PFSK-1 (cell line): ENCODE results near the gene RASA3.

Experiments
- FOXP2 ChIP-seq: optimal IDR thresholded peaks from 2 replicates; pipeline ENCODE3; 2011; ENCODE audit warnings: borderline replicate concordance, control low read depth, inconsistent platforms; ENCODE audit not compliant: insufficient read depth; ENCODE audit errors: extremely low read length, extremely low read depth
- POLR2AphosphoS5 ChIP-seq: IDR thresholded peaks from 2 replicates; pipeline ENCODE4 v1.6.1; 2012; ENCODE audit warnings: low read depth, mild to moderate bottlenecking, control low read depth, low read length, moderate library complexity
- SIN3A ChIP-seq: IDR thresholded peaks from 2 replicates; pipeline ENCODE4 v1.6.1; 2012; ENCODE audit warnings: mild to moderate bottlenecking, low read length, moderate library complexity, borderline replicate concordance; ENCODE audit not compliant: insufficient read depth
- TAF1 ChIP-seq: IDR thresholded peaks from 2 replicates; pipeline ENCODE4 v1.6.1; 2012; ENCODE audit warnings: low read length, control low read depth, borderline replicate concordance; ENCODE audit not compliant: insufficient read depth
- TF ChIP-seq, protein P1 (sequence below), 2 experiments: IDR thresholded peaks; 2 replicates each; pipeline versions ENCODE4 v1.6.1 to v1.8.0; 2011 to 2012; ENCODE audit warnings: low read depth in 2 of 2, low read length in 2 of 2, control low read depth in 1 of 2, inconsistent platforms in 1 of 2, mild to moderate bottlenecking in 1 of 2, moderate library complexity in 1 of 2; ENCODE audit not compliant: insufficient read depth in 1 of 2

Gene RASA3

DNA sequence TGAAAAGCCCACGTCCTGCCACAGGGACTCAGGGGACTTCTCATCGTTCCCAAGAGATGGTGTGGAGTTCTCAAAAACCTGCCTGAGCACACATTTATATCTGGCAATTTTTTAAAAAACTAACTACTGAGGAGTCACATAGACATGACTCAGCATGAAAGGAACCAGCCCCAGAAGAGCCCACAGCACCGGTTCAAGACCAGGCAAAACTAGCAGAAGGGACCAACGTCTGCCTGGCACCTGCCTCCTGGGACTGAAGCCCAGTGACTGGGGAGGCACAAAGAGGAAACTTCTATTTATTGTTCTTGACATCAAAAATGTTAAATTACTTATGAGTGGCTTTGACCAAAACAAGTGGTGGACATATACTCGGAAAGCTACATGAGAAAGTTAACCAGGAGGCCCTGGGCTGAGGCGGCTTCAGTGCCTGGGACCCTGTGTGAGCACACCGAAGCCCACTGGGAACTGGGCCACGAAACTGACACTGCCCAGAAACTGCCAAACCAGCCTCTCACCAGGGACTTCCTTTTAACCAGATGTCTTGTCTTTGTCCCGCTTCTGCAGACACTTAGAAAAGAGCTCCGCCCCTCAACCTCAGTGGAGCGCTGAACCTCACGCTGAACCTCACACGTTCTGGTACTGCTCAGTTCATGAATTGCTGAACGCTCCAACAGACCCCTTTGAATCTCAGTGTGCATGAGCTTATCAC lies 184.2 kb downstream of the RASA3 start:
- TF ChIP-seq TAF1: no peak
- TF ChIP-seq, protein P1, sequence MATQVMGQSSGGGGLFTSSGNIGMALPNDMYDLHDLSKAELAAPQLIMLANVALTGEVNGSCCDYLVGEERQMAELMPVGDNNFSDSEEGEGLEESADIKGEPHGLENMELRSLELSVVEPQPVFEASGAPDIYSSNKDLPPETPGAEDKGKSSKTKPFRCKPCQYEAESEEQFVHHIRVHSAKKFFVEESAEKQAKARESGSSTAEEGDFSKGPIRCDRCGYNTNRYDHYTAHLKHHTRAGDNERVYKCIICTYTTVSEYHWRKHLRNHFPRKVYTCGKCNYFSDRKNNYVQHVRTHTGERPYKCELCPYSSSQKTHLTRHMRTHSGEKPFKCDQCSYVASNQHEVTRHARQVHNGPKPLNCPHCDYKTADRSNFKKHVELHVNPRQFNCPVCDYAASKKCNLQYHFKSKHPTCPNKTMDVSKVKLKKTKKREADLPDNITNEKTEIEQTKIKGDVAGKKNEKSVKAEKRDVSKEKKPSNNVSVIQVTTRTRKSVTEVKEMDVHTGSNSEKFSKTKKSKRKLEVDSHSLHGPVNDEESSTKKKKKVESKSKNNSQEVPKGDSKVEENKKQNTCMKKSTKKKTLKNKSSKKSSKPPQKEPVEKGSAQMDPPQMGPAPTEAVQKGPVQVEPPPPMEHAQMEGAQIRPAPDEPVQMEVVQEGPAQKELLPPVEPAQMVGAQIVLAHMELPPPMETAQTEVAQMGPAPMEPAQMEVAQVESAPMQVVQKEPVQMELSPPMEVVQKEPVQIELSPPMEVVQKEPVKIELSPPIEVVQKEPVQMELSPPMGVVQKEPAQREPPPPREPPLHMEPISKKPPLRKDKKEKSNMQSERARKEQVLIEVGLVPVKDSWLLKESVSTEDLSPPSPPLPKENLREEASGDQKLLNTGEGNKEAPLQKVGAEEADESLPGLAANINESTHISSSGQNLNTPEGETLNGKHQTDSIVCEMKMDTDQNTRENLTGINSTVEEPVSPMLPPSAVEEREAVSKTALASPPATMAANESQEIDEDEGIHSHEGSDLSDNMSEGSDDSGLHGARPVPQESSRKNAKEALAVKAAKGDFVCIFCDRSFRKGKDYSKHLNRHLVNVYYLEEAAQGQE (IDR thresholded peaks at IDR 0.05; ENCODE audit: insufficient read depth in 1 of 2, low read depth in 2 of 2, low read length in 2 of 2): no peak
- TF ChIP-seq POLR2AphosphoS5: no peak
- TF ChIP-seq SIN3A: no peak
- TF ChIP-seq FOXP2: no peak

DNA sequence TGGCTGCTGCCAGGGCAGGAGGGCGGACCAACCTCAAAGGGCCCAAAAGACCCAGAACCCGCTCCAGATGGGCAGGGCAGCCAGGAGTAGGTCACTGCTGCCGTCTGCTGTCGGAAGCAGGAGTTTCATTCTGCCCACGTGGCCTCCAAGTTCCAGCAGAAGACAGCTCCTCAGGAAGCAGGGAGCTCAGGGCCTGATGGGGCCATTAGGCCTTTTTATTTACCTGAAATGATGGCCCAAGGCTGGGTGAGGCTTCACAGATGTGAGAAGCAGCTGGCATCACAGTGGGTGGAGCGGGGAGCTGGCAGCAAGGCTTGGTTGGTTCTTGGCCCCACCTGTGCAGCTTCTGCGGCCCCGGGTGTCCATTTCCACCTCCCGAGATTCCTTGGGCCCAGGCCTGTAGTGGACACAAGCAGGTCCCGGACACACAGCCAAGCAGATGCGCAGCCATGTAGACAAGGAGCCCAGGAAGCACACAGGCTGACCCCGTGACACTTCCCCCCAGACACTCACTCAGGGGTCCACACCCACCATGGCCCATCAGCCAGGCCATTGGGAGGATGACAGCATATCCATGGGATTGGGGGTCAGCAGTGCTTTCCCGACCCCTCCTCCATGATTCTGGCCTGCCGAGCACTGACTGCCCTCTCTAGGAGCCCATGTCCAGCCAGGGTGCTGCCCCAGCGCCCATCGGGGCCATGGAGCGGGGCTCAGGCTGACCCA lies 185.0 kb downstream of the RASA3 start:
- TF ChIP-seq SIN3A: no peak
- no peak for TF ChIP-seq FOXP2
- TF ChIP-seq, protein P1 (IDR thresholded peaks at IDR 0.05; ENCODE audit: insufficient read depth in 1 of 2, low read depth in 2 of 2, low read length in 2 of 2): no peak
- TF ChIP-seq POLR2AphosphoS5: no peak
- TF ChIP-seq TAF1: no peak

- TF ChIP-seq POLR2AphosphoS5 (no peak), TAF1 (no peak), SIN3A (no peak), FOXP2 (no peak)
- TF ChIP-seq, protein P1 (IDR thresholded peaks at IDR 0.05; ENCODE audit: insufficient read depth in 1 of 2, low read depth in 2 of 2, low read length in 2 of 2): no peak
These were observed 185.8 kb downstream of the RASA3 start for GRCh38 chr13:113946409-113947181.

DNA sequence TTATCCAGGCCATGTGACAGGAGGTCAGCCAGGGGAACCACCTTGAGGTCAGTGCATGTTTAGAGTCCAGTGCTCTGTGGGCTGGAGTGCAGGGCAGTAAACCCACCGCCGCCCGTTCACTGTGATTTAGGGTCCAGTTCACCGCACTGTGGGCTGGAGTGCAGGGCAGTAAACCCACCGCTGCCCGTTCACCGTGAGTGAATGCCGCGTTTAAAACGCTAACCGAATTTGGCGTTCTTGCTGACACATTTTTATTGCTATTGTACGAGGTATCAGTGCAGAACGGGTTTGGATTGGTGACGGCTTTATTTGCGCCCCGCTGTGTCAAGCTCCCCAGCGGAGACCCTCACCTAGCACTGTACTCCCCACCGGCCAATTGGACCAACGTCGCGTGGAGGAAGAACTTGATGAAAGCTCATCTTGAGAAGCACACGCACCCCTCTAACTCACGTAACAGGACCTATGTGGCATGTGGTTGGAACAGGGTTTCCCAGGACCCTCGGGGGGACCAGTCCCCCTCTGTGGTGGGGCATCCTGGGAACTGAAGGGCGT lies 186.5 kb downstream of the RASA3 start:
- TF ChIP-seq POLR2AphosphoS5 (no peak), FOXP2 (no peak), SIN3A (no peak), TAF1 (no peak)
- TF ChIP-seq, protein P1 (IDR thresholded peaks at IDR 0.05; ENCODE audit: insufficient read depth in 1 of 2, low read depth in 2 of 2, low read length in 2 of 2): no peak
